Left lung (tissue), 10 donors: ENCODE data around the gene DNAJB2. TPM values are rescaled to one million over a fixed set of nuclear protein-coding genes. Genes with fewer than 3 reads are reported as not detected.
A peak's percentile ranks its signal among the peaks of the same experiment; 100 is the strongest.

Experiments
- ATAC-seq: fragments of 200-7000 bp; cut with Tn5 transposase; one replicate; pipeline ENCODE4 v1.9.1; 2020; ENCODE audit warnings: moderate library complexity
- DNase-seq, 4 donors: peaks; one replicate each; pipeline ENCODE4 v3.0.0-alpha.2; 2013 to 2020
- H3K27ac ChIP-seq, 2 donors: fragments of 200-600 bp; sonication (generic) in 1 of 2; one replicate each; pipeline versions ENCODE4 v1.5.0 to v1.8.0; 2020 to 2021
- H3K27me3 ChIP-seq, 2 donors: fragments of 200-600 bp; sonication (generic) in 1 of 2; one replicate each; pipeline versions ENCODE4 v1.5.0 to v1.8.0; 2020 to 2021
- H3K36me3 ChIP-seq, 2 donors: fragments of 200-600 bp; sonication (generic) in 1 of 2; one replicate each; pipeline versions ENCODE4 v1.5.0 to v1.8.0; 2020 to 2021
- H3K4me1 ChIP-seq, 2 donors: fragments of 200-600 bp; one replicate each; pipeline ENCODE4 v1.8.0; 2021
- H3K4me3 ChIP-seq, 2 donors: fragments of 200-600 bp; sonication (generic) in 1 of 2; one replicate each; pipeline versions ENCODE4 v1.5.0 to v1.8.0; 2020 to 2021; ENCODE audit warnings: mild to moderate bottlenecking in 1 of 2
- H3K9me3 ChIP-seq, 2 donors: fragments of 200-600 bp; sonication (generic) in 1 of 2; one replicate each; pipeline versions ENCODE4 v1.5.0 to v1.8.0; 2020 to 2021
- CTCF ChIP-seq, 2 donors: fragments of 200-600 bp; sonication (generic) in 1 of 2; IDR thresholded peaks; one replicate each; pipeline versions ENCODE4 v1.5.0 to v1.8.0; 2021; ENCODE audit warnings: antibody characterized with exemption in 2 of 2
- intact Hi-C, 2 donors: fragments of 100-400 bp; cut with DNase I; formaldehyde crosslinking; loops; one replicate each; pipeline versions ENCODE4 v1.11.2 to v1.14.2; 2022
- polyA plus RNA-seq, 6 donors: library from polyadenylated mRNA; unstranded; fragments of 120-200 nt; gene quantifications; one replicate each; pipeline ENCODE4 v1.2.1, GENCODE V29; 2013; ENCODE audit not compliant: insufficient read length in 6 of 6
- total RNA-seq, 2 donors: library from RNA; stranded (reverse); fragmentation: NEBNext Ultra II Directional; extraction: Animal tissue kit (Norgen Biotek cat#: 25700); gene quantifications; one replicate each; pipeline ENCODE4 v1.2.1, GENCODE V29; 2021
- donor health status: DM: no; HTN: yes; CAD: no.
- donor health status: DM: no; HTN: no; CAD: no.

Gene DNAJB2
- total and polyA plus RNA-seq, 8 donors, result 54.2 to 97.4 (median 63.7) TPM

- no peak for DNase-seq
Measured at GRCh38 chr2:219323434-219323833, 44.3 kb downstream of the DNAJB2 start.

DNA sequence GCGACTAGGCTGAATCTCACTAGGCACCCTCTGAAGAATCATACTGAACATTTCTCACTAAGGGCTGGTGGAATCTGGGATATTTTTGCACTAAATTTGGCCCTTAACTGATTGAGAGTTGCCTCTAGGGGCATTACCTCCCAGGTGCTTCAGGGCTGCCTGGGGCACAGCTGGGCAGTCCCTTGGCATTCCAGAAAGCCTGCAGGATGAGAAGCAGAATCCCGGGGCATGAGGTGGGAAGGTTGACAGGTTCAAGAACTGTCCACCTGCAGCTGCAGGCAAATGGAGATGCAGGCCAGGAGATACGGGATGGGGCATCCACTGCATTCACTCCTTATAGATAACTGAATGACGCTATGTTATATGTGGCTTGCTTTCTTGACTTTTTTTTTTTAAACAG, 46.0 kb downstream of the DNAJB2 start:
- Histone ChIP-seq H3K4me1 (no peaks in the 10 kb centered on the region), H3K27ac (no peak overlapping the region), H3K27me3 (peaks cover 0 to 58% of the 10 kb centered on the region in 2 donors), H3K4me3 (no peak overlapping the region), H3K36me3 (no peaks in the 10 kb centered on the region), H3K9me3 (no peaks in the 10 kb centered on the region)
- no peak for TF ChIP-seq CTCF (IDR thresholded peaks at IDR 0.05)
- no peak for ATAC-seq
- intact Hi-C loops, result no loop called here
- no peak for DNase-seq

More at GRCh38 chr2:219323434-219323833, 44.3 kb downstream of the DNAJB2 start:
- intact Hi-C loops, result no loop called here
- peaks cover 0 to 55% of the 10 kb centered on the region in 2 donors for H3K27me3 ChIP-seq
- H3K36me3 ChIP-seq, result no peaks in the 10 kb centered on the region
- H3K4me1 ChIP-seq, result no peaks in the 10 kb centered on the region
- no peak overlapping the region for H3K27ac ChIP-seq
- no peak overlapping the region for H3K4me3 ChIP-seq
- no peak for ATAC-seq
- H3K9me3 ChIP-seq, result no peaks in the 10 kb centered on the region
- TF ChIP-seq CTCF (IDR thresholded peaks at IDR 0.05), result no peak

DNA sequence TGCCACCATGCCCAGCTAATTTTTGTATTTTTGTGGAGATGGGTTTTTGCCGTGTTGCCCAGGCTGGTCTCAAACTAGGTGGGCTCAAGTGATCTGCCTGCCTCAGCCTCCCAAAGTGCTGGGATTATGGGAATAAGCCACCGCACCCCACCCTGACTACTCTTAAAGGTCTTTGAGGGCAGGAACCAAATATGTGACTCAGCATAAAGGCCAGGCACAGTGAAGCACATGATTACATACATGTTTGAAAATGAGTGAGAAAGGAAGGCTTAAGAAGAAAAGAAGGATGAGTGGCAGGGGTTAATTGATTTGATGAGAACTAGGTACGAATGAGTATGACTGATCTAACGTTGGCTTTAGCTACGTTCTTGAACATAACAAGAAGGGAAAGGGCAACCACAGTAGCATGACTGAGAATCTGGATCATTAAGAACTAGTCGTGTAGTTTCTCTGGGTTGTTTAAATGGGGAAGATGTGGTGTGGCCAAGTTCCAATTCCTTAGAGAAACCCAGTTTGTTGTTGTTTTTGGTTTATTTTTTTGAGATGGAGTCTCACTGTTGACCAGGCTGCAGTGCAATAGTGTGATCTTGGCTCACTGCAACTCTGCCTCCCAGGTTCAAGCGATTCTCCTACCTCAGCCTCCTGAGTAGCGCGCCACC, 46.6 kb downstream of the DNAJB2 start:
- no peak for TF ChIP-seq CTCF (IDR thresholded peaks at IDR 0.05)
- Histone ChIP-seq H3K27ac (no peak overlapping the region), H3K4me1 (no peaks in the 10 kb centered on the region), H3K27me3 (peaks cover 0 to 60% of the 10 kb centered on the region in 2 donors), H3K4me3 (no peak overlapping the region), H3K36me3 (no peaks in the 10 kb centered on the region), H3K9me3 (no peaks in the 10 kb centered on the region)
- DNase-seq (no peak), ATAC-seq (no peak)
- intact Hi-C loops, result no loop called here

DNA sequence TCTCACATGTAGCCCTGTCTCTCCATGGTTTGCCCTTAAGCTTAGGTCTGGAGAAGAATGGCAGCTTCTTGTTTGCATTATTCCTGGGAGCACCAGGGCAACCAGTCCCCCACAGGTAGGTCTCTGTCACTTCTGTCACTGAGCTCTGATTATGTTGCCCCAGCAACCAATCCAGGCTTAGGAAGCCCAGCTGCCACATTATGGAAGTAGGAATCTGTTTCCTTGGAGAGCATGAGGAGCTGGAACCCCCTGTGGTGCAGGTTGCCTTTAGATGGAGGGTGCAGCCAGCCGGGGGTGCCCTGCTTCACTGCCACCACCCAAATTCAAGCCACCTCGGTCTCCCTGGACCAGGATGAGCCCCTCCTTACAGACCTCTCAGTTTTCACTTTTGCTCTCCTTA, 48.6 kb downstream of the DNAJB2 start:
- intact Hi-C loops, result no loop called here
- no peaks in the 10 kb centered on the region for H3K9me3 ChIP-seq
- DNase-seq (no peak), ATAC-seq (no peak)
- H3K27ac ChIP-seq, result no peak overlapping the region
- TF ChIP-seq CTCF (IDR thresholded peaks at IDR 0.05), result no peak
- H3K36me3 ChIP-seq, result no peaks in the 10 kb centered on the region
- H3K4me3 ChIP-seq, result no peak overlapping the region
- H3K27me3 ChIP-seq, result peaks cover 18 to 63% of the 10 kb centered on the region in 2 donors
- H3K4me1 ChIP-seq, result no peaks in the 10 kb centered on the region

- intact Hi-C loops, result no loop called here
- Histone ChIP-seq H3K36me3 (no peaks in the 10 kb centered on the region), H3K27ac (no peak overlapping the region), H3K27me3 (peaks cover 20 to 83% of the 10 kb centered on the region in 2 donors), H3K4me3 (no peak overlapping the region), H3K4me1 (no peaks in the 10 kb centered on the region), H3K9me3 (no peaks in the 10 kb centered on the region)
- ATAC-seq, result peak; percentile 89
- peak in 3 of 4 donors; percentile 51 to 83 (median 54) for DNase-seq
- TF ChIP-seq CTCF (IDR thresholded peaks at IDR 0.05), result no peak
Measured at GRCh38 chr2:219331560-219332213, 52.5 kb downstream of the DNAJB2 start.
